Stimulated activated CD4-positive, alpha-beta T cell treated with anti-CD3 and anti-CD28 coated beads, Interleukin-4, amount 100 ng/mL, for 24 hours (primary cell): ENCODE results near the gene DNM2.
"Not testable (repeated sequence)": the region's sequence is repeated elsewhere in the genome, so short reads cannot be mapped to it uniquely, and the experiment has no call there.

Experiments
- DNase-seq: peaks from one replicate; pipeline ENCODE4 v3.0.0-alpha.2; 2020

The DNM2 gene

DNA sequence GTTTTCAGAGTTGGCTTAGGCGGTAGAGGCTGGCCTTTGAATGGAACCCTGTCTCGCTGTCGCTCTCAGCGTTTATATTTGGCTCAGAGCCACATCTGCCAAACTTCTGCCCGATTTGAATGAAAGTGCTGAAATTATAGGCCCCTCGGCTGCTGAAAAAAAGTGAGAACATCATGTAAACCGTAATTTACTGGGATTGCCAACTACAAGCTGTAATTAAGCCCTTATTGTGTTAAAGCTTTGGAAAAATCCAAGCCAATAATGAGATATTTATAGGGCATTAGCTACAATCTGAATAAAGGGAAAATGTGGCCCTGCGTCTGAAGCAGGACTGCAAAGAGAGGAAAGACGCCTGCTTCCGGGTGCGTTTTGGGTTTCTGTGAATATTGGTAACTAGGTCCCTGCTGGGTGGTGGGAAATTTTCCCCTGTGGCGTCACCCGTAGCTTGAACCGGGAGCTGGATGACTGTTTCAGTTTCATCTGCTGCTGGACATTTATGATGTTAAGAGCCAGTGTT, 9.9 kb downstream of the DNM2 start:
- no peak for DNase-seq

DNA sequence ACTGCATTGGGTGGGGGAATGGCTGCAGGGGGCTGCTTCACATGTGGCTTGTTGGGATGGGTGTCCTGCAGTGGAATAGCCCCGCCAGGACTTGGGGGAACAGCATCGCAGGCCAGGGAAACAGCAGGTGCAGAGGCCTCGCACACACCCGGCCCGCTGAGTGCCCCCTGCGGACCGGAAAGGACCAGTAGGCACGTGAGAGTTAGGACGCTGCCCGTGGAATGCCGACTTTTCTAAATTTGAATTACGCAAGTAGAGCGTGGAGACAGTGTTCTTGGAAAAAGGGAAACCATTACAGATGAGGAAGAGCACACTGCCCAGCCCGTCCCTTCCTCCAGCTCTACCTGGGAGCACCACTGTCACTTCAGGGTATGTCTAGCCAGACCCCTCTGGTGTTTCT, 11.5 kb downstream of the DNM2 start:
- no peak for DNase-seq

GRCh38 chr19:10730932-10731331, 13.1 kb downstream of the DNM2 start:
- no peak for DNase-seq

DNA sequence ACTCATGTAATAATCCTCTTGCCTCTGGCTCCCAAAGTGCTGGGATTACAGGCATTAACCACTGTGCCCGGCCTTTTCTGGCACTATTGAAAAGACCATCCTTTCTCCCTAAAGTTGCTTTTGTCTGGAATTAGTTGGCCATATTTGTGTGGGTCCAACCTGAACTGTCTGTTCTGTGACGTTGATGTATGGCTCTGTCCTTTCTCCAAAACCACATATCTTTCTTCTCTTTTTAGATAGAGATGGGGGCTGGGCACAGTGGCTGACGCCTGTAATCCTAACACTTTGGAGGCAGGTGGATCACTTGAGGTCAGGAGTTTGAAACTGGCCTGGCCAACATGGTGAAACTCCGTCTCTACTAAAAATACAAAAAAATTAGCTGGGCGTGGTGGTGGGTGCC, 17.9 kb downstream of the DNM2 start:
- no peak for DNase-seq

GRCh38 chr19:10736189-10736588, 18.3 kb downstream of the DNM2 start:
- no peak for DNase-seq

DNA sequence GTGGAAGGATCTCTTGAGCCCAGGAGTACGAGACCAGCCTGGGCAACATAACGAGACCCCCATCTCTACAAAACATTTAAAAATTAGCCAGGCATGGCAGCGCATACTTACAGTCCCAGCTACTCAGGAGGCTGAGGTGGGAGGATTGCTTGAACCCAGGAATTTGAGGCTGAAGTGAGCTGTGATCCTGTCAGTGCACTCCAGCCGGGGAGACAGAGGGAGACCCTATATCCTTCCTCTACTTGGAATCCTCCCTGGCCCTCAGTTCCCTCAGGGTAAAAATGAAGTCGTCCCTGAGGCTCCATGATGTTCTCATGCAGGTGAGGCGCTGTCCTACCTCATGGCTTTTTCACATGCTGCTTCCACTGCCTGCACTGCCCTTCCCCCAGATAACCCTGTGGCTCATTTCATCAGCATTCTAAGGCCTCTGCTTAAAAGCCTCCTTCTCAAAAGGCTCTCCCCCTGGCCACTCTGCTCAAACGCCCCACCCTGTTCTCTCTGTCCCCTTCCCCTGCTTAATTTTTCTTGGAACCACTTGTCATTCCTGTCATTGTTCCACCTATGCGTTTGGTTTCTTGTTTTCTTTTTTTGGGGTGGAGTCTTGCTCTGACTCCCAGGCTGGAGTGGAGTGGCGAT, 19.2 kb downstream of the DNM2 start:
- DNase-seq, result no peak

- no peak for DNase-seq
Measured at GRCh38 chr19:10737722-10738121, 19.8 kb downstream of the DNM2 start.

- DNase-seq, result no peak
Measured at GRCh38 chr19:10740798-10741197, 22.9 kb downstream of the DNM2 start.

DNA sequence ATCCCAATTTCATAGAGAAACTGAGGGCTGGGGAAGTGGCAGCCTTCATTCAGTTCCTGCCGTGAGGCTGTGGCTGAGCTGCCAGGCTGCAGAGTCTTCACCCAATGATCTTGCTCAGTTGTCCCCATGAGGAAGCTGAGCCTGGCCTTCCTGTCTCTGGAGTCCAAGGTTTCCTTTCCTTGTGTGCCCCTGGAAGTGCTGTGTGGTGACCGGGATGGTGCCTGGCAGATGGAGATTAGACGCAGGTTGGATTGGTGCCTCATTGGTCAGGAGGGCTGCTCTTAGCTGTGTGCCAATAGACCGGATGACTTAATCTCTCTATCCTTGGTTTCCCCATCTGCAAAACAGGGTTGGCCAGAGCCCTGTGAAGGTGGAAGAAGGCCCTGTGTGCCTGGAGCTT, 24.6 kb downstream of the DNM2 start:
- no peak for DNase-seq

DNA sequence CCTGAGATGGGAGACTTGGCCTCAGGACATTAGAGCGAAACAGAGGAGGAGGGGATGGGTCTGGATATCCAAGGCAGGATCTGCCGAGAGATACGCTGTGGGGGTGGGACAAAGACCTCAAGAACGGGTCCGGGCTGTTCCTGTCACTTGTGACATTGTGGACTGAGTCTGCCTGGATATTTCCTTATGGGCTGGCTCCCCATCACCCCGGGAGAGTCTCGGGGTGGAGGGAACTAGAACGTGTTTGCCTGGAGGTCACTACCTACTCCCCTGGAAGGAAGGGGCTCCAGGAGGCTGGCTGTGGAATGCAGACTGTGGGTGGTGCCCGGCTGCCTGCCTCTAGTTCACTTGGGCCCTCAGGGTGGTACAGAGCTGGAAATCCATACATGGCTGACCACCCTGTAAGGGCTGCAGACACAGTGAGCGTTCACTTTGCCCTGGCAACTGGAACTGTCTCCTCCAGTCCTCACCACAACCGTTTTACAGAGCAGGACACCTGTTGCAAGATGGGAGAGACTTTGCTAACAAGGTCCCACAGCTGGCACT, 26.4 kb downstream of the DNM2 start:
- no peak for DNase-seq

DNA sequence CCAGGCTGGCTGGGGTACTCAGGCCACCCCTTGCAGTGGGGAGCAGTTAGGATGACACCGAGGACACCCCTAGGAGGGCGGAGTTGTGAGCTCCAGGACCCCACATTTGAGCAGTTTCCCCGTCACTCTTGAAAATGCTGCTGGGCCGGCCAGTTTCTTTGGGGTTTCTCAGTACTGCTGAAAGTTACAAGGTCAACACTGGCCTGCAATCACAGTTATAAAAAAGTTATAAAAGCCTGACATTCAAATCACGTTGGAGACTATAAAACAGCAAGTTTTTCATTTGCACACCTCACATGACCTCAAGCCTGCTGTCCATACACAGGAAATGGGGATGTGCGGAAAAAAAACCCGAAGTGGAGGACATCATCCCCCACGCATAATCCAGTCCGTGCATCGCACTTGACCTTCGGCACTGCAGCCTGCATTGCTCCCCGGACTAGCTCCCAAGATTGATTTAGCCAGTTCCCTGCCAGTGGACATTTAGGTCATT, 27.0 kb downstream of the DNM2 start:
- no peak for DNase-seq

DNA sequence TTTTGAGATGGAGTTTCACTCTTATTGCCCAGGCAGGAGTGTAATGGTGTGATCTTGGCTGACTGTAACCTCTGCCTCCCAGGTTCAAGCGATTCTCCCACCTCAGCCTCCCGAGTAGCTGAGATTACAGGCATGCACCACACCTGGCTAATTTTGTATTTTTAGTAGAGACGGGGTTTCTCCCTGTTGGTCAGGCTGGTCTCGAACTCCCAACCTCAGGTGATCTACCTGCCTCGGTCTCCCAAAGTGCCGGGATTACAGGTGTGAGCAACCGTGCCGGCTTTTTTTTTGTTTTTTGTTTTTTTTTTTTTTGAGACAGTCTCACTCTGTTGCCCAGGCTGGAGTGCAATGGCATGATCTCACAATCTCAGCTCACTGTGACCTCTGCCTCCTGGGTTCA, 28.6 kb downstream of the DNM2 start:
- DNase-seq, result not testable (repeated sequence)

DNA sequence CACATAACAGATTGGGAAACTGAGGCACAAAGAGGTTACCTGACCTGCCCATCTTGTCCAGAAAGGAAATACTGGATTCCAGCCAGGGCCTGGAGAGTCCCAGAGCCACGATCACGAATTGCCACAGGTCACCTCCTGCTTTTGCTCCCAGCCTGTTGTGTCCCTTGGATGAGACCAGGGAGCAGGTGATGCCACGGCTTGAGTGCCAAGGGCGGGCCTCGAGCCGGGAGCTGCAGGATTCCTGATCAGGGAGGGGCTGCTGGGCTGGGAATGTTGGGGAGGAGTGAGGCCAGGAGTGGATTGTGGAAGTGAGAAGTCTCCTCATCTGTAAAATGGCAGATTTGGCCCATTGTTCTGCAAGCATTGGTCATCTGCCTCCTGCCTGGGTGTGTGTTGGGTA, 29.4 kb downstream of the DNM2 start:
- DNase-seq, result no peak

- DNase-seq, result no peak
Measured at GRCh38 chr19:10747674-10748073, 29.8 kb downstream of the DNM2 start.

- DNase-seq, result no peak
Measured at GRCh38 chr19:10748195-10748926, 30.5 kb downstream of the DNM2 start.

- DNase-seq, result no peak
Measured at GRCh38 chr19:10748927-10749434, 31.1 kb downstream of the DNM2 start.

DNA sequence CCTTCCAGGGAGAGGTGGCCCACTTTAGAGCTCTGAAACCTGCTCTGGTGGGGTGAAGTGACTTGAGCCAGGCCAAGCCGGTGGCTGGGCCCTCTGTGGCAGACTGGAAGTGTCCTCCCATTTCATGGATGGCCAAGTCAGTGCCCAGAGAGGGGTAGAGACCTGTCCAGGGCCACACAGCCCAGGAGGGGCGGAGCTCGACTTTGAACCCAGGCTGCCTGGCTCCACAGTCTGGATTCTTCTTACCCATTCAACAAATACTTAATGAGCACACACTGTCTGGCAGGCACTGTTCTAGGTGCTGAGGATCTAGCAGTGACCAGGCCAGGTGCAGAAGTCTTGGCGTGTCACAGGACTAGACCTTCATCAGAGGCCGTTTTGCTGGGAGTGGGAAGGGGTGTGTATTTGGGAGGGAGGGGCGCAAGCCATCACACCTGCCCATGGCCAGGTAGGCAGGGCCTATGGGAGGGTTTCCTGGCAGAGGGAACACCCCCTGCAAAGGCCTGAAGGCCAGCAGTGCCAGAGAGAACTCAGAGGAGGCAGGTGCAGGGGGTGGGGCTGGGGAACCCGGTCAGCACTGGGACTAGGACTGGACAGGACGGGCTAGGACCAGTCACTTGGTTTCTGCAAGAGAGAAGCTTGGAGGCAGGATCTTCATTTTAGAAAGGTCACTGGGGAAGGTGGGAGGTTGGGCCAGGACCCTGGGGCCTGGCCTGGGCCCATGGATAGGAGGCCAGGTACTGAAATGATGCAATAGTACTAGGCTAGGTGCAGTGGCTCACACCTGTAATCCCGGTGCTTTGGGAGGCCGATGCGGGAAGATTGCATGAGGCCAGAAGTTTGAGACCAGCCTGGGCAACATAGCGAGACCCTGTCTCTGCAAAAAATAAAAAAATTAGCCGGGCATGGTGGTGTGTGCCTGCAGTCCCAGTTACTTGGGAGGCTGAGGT, 31.8 kb downstream of the DNM2 start:
- no peak for DNase-seq

DNA sequence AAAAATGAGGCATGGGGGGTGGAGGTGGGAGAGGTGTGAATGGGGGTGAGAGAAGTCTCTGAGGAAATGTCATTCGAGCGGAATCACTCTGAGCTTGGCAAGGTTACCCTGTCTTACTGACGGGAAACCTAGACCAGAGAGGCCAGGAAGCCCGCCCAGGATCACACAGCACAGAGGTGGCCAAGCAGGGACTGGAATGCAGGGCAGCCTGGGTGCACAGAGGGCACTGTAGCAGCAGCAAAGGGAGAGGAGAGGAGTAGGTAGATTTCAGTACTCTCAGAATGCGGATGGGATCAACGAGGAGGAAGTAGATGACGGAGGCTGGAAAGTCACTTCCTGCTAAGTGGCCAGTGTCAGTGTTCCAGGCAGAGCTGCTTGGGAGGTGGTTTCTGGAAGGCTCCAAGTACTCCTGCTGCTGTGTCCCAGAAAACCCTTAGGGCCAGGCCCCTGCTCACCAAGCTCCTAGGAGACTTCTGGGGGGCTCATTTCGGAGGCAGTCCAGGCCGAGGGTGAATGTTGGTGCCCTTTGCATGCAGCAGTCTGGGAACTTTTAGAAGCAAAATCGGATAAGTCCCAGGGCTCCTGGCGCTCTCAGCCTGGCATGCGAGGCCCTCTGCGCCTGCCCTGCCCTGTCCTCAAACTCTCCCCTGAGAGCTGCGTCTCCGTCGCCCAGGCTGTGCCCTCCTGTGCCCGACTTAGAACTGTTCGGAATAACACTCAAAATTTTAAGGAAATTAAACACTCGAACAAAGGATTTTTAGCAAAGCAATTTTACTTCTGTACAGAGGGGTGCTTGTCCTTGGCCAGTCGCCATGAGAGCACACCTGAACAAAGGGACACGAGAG, 33.5 kb downstream of the DNM2 start:
- no peak for DNase-seq

GRCh38 chr19:10752237-10752912, 34.5 kb downstream of the DNM2 start:
- DNase-seq, result no peak

DNA sequence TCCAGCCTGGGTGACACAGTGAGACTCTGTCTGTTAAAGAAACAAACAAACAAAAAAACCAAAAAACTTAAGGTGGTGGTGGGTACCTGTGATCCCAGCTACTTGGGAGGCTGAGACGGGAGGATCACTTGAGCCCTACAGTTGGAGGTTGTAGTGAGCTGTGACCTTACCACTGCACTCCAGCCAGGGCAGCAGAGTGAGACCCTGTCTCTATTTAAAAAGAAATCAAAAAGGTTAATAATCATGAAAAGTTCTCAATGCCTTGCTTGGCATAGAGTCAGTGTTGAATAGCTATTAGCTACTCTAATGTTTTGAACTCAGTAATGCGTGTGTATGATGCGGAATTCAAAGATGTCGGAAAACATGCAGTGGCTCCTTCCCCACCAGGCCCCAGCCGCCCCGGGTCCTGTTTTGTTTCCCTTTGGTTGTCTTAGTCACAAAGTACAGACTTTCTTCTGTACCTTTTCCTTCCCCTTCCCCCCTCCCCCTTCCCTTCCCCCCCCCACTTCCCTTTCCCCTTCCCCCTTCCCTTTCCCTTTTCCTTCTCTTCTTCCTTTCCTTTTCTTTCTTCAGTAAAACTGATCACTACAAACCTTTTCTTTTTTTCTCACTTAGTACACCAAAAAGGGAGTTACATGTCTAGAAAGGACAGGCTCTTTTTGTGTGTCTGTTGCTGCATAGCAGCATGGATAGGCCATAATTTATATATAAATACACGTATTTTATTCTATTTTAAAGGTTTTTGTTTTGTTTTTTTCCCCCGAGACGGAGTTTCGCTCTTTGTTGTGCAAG, 35.2 kb downstream of the DNM2 start:
- no peak for DNase-seq
